HepG2 (cell line): ENCODE results near the gene EHD4. TPM values are rescaled to one million over a fixed set of nuclear protein-coding genes. Genes with fewer than 3 reads are reported as not detected.

ENCODE experiments used
- BRCA1 ChIP-seq: sonication (generic); formaldehyde crosslinking; IDR thresholded peaks from 2 replicates; pipeline ENCODE4 v1.4.0; 2020; ENCODE audit warnings: missing genetic modification reagents
- EEA1 ChIP-seq: sonication (generic); formaldehyde crosslinking; IDR thresholded peaks from 2 replicates; pipeline ENCODE4 v1.5.1; 2020; ENCODE audit warnings: mild to moderate bottlenecking, missing genetic modification reagents, borderline replicate concordance
- HDAC6 ChIP-seq: fragments of 200-600 bp; sonication (generic); IDR thresholded peaks from 2 replicates; pipeline ENCODE4 v1.7.0; 2017; ENCODE audit warnings: mild to moderate bottlenecking, antibody characterized with exemption, low read length, low read depth
- KLF6 ChIP-seq: IDR thresholded peaks from 2 replicates; pipeline ENCODE4 v1.8.0; 2016; ENCODE audit warnings: missing biosample characterization, missing genetic modification reagents
- MIXL1 ChIP-seq: IDR thresholded peaks from 2 replicates; pipeline ENCODE4 v1.6.1; 2016
- SOX5 ChIP-seq: IDR thresholded peaks from 2 replicates; pipeline ENCODE4 v1.6.1; 2016; ENCODE audit warnings: borderline replicate concordance
- SRY ChIP-seq: sonication (generic); formaldehyde crosslinking; IDR thresholded peaks from 2 replicates; pipeline ENCODE4 v1.8.0; 2022; ENCODE audit warnings: mild to moderate bottlenecking, missing genetic modification reagents
- TSC22D2 ChIP-seq: sonication (generic); formaldehyde crosslinking; IDR thresholded peaks from 2 replicates; pipeline ENCODE4 v1.5.1; 2020; ENCODE audit warnings: missing genetic modification reagents, mild to moderate bottlenecking, borderline replicate concordance
- ZBTB25 ChIP-seq: IDR thresholded peaks from 2 replicates; pipeline ENCODE4 v1.6.1; 2018; ENCODE audit warnings: missing genetic modification reagents
- ZHX1 ChIP-seq: sonication (generic); formaldehyde crosslinking; IDR thresholded peaks from 2 replicates; pipeline ENCODE4 v1.8.1; 2022; ENCODE audit warnings: low read depth, mild to moderate bottlenecking, missing genetic modification reagents
- ZNF362 ChIP-seq: sonication (generic); formaldehyde crosslinking; IDR thresholded peaks from 2 replicates; pipeline ENCODE4 v1.4.0; 2020; ENCODE audit warnings: missing genetic modification reagents, mild to moderate bottlenecking, borderline replicate concordance
- ZNF383 ChIP-seq: sonication (generic); formaldehyde crosslinking; IDR thresholded peaks from 2 replicates; pipeline ENCODE4 v1.4.0; 2020; ENCODE audit warnings: missing genetic modification reagents, mild to moderate bottlenecking, borderline replicate concordance
- ZNF512 ChIP-seq: sonication (generic); formaldehyde crosslinking; IDR thresholded peaks from 2 replicates; pipeline ENCODE4 v1.4.0; 2020; ENCODE audit warnings: mild to moderate bottlenecking, missing genetic modification reagents
- ZNF557 ChIP-seq: sonication (generic); formaldehyde crosslinking; IDR thresholded peaks from 2 replicates; pipeline ENCODE4 v1.4.0; 2020; ENCODE audit warnings: missing genetic modification reagents
- polyA plus RNA-seq, 8 experiments: library from polyadenylated mRNA; depleted of rRNA in 3 of 8; stranded (reverse) in 7 of 8; unstranded in 1 of 8; fragments of >200 nt; fragmentation: Illumina TruSeq in 4 of 8; extraction: Trizol in 4 of 8; gene quantifications; 2 replicates each; pipeline versions ENCODE4 v1.2.1 to v1.2.3, GENCODE V29; 2011 to 2016; ENCODE audit warnings: low read depth in 4 of 8, missing spikeins in 1 of 8, mixed read lengths in 1 of 8; ENCODE audit not compliant: insufficient read depth in 1 of 8
- total RNA-seq, 5 experiments: library from RNA; depleted of rRNA; stranded (reverse); fragments of >200 nt; fragmentation: Illumina TruSeq; extraction: Trizol; gene quantifications; 2 replicates each; pipeline ENCODE4 v1.2.3, GENCODE V29; 2016; ENCODE audit warnings: low read depth in 1 of 5

The EHD4 gene
- total and polyA plus RNA-seq, 2 of the 13 experiments (the other 11 are each of a cell fraction or from before 2014, with no cell fraction given): 3.1 to 4.8 TPM

- TF ChIP-seq ZBTB25 (CRISPR knock-in tag) (no peak), KLF6 (CRISPR knock-in tag) (0 out of 2 replicates have a peak, but pooled peaks have one; percentile 34), TSC22D2 (no peak), BRCA1 (no peak), EEA1 (CRISPR knock-in tag) (no peak), ZNF557 (CRISPR knock-in tag) (no peak), SRY (CRISPR knock-in tag) (peak; percentile 55; the same call in 1 of the 2 replicates), ZNF362 (CRISPR knock-in tag) (peak; percentile 44; the same call in 1 of the 2 replicates), ZNF512 (CRISPR knock-in tag) (no peak), HDAC6 (no peak), ZHX1 (CRISPR knock-in tag) (0 out of 2 replicates have a peak, but pooled peaks have one; percentile 32), SOX5 (CRISPR knock-in tag) (0 out of 2 replicates have a peak, but pooled peaks have one; percentile 11), MIXL1 (CRISPR knock-in tag) (peak; percentile 81; the same call in 1 of the 2 replicates), ZNF383 (CRISPR knock-in tag) (0 out of 2 replicates have a peak, but pooled peaks have one; percentile 69)
Measured at GRCh38 chr15:41972253-41973242, at the start of gene EHD4 (continued).
